Stimulated activated CD4-positive, alpha-beta T cell treated with anti-CD3 and anti-CD28 coated beads, Interleukin-4, amount 100 ng/mL, for 1 hour (primary cell): ENCODE results near the gene PTPRQ.
"Not testable (repeated sequence)": the region's sequence is repeated elsewhere in the genome, so short reads cannot be mapped to it uniquely, and the experiment has no call there.

ENCODE experiments used
- DNase-seq: peaks from one replicate; pipeline ENCODE4 v3.0.0-alpha.2; 2020

The PTPRQ gene

DNA sequence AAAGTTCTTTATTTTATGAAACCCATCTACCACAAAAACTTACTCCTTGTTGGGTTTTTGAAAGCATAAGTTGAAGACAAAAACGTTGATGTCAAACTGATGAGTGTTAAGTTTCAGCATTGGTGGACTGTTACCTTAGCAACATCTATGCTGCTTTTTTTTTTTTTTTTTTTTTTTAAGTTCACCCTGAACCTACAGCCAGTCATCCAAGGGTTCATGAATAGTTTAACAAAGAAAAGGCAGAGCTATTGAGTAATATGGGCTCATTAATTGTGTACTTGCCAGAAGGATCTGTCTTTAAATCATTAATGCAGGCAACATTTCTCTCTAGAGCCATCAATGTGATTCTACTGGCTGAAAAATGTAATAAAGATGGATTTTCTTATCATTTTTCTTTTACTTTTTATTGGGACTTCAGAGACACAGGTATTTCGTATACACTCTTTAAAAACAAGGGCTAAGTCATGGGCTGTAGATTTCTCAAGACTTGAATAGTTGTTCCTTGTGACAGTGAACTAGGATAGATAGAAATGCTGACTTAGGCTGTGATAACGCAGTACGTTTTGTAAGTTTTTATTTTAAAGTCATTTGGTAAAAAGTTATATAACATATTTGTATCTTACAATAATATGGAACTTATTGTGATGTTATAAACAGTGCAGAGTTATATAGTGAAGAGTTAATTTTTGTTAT lies at the start of gene PTPRQ:
TSS of gene PTPRQ (plus strand) at position 262 of the 693 bp plus-strand sequence. CDS start at position 373, 111 bp downstream.
- no peak for DNase-seq

DNA sequence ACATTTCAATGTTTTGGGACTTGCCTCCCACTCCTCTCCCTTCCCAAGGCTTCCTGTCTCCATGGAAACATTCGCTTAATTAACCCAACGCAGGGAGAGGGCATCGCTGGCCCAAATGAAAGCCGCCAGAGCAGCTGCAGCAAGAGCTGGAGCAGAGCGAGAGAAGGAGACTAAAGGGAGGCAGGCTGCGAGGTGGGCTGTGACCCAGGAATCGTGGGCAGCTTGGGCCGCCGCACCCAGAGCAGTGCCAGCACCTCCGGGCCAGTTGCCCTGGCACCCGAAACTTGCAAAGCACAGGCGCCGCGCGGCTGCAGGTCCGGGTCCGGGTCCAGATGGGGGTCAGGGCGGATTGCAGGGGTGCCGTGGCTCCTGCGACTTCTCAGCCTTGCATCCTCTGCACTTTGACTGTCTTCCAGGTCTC lies 43.5 kb upstream of the PTPRQ start:
- DNase-seq: no peak

GRCh38 chr12:80401191-80401590 lies 42.8 kb upstream of the PTPRQ start:
- no peak for DNase-seq

- no peak for DNase-seq
These were observed 39.4 kb upstream of the PTPRQ start for GRCh38 chr12:80404629-80405028.

GRCh38 chr12:80406253-80406652 lies 37.8 kb upstream of the PTPRQ start:
- DNase-seq: no peak

DNA sequence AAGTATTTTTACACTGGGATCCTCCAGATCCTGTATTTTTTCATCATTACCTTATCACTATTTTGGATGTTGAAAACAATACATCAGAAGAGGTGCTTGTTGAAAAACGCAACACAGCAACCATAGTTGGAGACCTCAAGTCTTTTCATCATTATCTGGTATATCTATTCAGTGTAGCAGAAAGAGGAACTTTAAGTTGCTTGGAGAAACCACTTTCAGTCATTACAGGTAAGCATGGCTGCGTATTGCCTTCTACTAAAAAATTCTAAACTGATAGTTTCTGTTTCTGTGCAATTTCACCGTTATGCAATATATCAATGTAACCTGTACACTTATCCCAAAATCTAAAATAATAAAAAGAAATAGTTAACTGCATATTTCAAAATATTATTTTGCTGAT lies 32.2 kb upstream of the PTPRQ start:
- no peak for DNase-seq

- DNase-seq: no peak
These were observed 31.6 kb upstream of the PTPRQ start for GRCh38 chr12:80412343-80412953.

DNA sequence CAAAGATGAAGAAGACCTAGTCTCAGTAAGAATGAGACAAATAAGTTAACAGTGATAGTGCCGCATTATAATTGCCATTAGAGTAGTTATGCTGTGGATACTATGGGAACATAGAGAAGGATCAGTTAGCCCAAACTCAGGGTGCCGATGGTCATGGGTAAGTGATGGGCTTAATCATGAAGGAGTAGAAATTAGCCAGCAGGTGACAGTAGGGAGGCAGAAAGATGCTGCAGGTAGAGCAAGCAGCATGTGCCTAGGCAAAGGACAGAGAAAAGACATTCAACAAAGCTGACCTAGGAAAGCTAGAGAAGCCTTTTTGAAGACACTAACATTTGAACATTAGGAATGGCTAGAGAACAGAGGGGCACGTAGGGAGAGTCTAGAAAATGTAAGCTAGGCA lies 30.6 kb upstream of the PTPRQ start:
- DNase-seq: no peak

GRCh38 chr12:80415466-80415865 lies 28.6 kb upstream of the PTPRQ start:
- no peak for DNase-seq

- no peak for DNase-seq
These were observed 24.4 kb upstream of the PTPRQ start for GRCh38 chr12:80419644-80420043.

GRCh38 chr12:80420075-80420474 lies 24.0 kb upstream of the PTPRQ start:
- DNase-seq: no peak

DNA sequence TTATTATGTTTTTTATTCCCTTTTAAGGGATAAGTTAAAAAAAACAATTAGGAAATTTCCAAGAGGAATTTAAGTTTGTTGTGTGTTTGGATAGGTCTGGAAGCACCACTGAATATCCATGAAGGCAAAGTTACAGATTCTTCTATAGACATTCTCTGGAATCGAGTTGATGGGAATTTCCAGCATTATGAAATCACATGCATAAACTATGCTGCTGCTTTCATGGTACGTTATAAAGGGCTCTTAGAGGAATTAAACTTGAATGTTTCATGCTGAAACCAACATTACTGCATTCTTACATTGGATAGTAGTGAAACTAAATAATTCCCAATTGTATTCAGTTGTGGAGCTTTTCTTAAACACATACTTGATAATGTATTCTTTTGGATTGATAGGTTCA lies 21.5 kb upstream of the PTPRQ start:
- no peak for DNase-seq

GRCh38 chr12:80432061-80432460 lies 12.0 kb upstream of the PTPRQ start:
- DNase-seq: no peak

DNA sequence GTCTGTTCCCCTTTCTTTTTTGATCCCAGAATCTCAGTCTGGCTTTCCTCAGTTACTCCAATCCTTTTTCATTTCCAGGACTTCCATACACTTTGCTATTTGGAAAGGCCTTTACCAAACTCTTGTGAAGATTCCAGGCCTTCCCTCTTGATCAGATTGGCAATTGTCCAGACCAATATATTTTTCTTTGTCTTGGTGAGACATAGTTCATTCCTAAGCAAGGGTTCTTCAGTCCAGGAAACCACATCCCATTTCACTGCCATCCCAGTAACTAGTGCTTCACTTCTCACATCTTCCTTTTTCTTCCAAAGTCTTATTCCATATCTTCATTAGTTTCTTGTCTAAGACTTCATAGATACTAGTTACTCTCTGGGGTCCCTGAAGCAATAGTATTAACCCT lies 2.1 kb upstream of the PTPRQ start:
- no peak for DNase-seq

- DNase-seq: no peak
These were observed 1.4 kb upstream of the PTPRQ start for GRCh38 chr12:80442426-80443222.

- DNase-seq: no peak
These were observed 1.2 kb downstream of the PTPRQ start for GRCh38 chr12:80445083-80445793.

- no peak for DNase-seq
These were observed 12.5 kb downstream of the PTPRQ start for GRCh38 chr12:80456513-80456912.

GRCh38 chr12:80460972-80461371 lies 16.9 kb downstream of the PTPRQ start:
- no peak for DNase-seq

DNA sequence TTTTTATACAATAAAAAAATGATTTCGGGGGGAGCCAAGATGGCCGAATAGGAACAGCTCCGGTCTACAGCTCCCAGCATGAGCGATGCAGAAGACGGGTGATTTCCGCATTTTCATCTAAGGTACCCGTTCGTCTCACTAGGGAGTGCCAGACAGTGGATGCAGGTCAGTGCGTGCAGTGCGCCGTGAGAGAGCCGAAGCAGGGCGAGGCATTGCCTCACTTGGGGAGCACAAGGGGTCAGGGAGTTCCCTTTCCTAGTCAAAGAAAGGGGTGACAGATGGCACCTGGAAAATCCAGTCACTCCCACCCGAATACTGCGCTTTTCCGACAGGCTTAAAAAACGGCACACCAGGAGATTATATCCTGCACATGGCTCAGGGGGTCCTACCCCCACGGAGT lies 17.8 kb downstream of the PTPRQ start:
- DNase-seq: not testable (repeated sequence)

DNA sequence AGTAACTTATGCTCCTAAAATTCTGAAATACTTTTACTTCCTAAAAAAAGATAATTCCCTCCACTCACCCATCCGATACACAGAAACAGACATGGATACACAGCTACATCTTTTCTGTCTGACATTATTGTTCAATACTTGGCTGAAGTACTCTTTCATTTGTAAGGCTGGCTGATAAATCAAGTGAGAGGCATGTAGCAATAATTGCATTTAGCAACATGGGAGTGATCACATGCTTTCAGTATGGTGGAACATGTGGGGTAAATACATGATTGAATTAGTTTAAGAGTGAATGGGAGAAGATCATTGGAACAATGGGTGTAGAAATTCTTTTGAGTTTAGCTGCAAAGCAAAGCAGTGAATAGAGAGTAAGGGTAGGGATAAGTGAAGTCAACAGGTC lies 25.6 kb downstream of the PTPRQ start:
- no peak for DNase-seq

DNA sequence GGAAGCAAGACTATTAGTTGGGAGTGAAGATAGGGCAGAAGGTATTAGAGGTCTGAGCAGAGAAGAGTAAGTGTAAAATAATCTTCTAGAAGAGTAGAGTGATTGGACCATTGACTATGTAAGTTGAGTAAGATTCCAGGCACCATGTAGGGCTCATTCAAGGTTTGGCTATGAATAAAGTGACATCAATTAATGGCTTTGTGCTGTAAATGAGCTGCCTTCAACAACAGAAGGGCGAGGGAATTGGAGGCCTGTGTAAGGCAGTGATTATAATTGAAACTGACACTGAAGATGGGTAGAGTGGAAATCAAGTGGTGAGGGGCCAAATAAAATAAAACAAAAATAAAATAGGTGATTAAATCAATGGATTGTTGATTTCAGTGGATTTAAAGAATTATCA lies 26.4 kb downstream of the PTPRQ start:
- no peak for DNase-seq

GRCh38 chr12:80472236-80472635 lies 28.2 kb downstream of the PTPRQ start:
- no peak for DNase-seq

DNA sequence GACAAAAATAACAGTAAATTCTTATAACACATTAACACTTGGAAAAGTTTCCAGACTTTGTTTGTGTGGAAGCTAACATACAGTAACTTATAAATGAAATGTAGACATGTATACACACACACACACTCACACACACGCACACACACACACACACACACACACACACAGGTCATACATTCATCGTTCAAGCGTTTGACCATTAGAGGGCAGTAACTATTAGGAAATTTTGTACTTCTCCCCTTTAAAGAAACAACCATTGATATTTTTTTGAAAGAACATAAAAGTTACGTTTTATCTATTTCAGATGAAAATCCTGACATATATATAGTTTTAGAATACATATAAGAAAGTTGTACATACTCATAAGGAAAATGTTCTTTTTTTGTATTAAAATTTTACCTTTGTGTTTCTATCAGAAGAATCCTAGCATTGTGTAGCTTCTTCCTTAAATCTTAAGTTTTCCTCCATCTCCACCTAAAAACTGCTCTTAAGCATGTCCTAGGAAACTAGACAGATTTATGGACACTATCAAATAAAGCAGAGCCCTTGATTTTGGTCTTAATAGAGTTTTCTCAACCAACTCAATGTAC lies 29.0 kb downstream of the PTPRQ start:
- no peak for DNase-seq
